ENCODE results near the gene GPX2. TPM values are rescaled to one million over a fixed set of nuclear protein-coding genes. Genes with fewer than 3 reads are reported as not detected.

Gene GPX2

DNA sequence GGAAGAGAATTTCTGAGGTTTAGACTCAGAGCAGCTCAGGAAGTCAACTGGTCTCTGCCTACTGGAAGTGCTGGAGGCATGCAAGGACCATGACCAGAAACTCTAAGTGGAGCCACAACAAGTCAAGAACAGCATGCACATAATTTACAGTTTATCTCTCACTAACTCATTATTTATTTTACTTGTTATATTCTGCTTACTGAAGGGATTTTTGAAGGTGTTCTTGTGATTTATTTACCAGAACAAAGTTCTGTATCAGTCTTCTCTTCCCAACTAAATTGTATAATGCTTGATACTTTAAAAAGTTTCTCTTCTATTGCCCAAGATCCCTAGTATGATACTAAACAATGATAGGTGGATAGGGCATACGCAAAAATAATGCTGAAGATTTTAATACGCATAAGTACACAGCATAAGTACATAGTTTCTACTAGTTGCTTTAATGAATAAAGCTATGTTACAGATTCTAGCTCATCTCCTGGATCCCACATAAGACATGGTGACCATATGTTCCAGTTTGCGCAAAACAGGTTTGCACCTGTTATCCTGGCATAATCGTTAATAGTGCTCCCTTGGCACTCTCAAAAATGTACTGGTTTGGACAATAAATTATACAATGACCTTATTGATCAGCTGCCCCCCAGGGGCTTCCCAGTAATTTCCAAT, 51.2 kb downstream of the GPX2 start:
- Histone ChIP-seq H3K23ac (ENCODE audit: low read length in 2 of 2) (no peak overlapping the region), H3K4me2 (ENCODE audit: low read length, poor library complexity, severe bottlenecking) (no peak overlapping the region), H2BK5ac (ENCODE audit: low read depth, low read length, poor library complexity, severe bottlenecking) (no peak overlapping the region), H3K4ac (ENCODE audit: low read depth in 1 of 2, low read length in 2 of 2) (no peak overlapping the region), H2BK15ac (ENCODE audit: low read depth, poor library complexity, severe bottlenecking) (no peak overlapping the region), H2BK12ac (ENCODE audit: low read length in 2 of 2) (no peak overlapping the region), H3K79me1 (replicated peaks; ENCODE audit: low read length, poor library complexity, severe bottlenecking) (no peaks in the 10 kb centered on the region), H3K18ac (ENCODE audit: low read depth in 1 of 2, low read length in 2 of 2) (no peak overlapping the region), H2AK5ac (ENCODE audit: low read length, severe bottlenecking) (no peak overlapping the region), H2AFZ (ENCODE audit: low read depth, low read length) (no peak overlapping the region), H3K27ac (ENCODE audit: low read length, poor library complexity, severe bottlenecking) (no peak overlapping the region), H3K4me3 (ENCODE audit: insufficient read depth in 1 of 2, low read depth in 1 of 2, low read length in 2 of 2) (no peak overlapping the region), H4K91ac (ENCODE audit: low read length) (no peak overlapping the region), H3K9ac (ENCODE audit: low read length) (no peak overlapping the region), H3K14ac (ENCODE audit: low read length in 2 of 2) (no peak overlapping the region), H3K27me3 (ENCODE audit: control insufficient read depth in 1 of 2, insufficient read depth in 1 of 2, low read length in 2 of 2) (peaks cover 7 to 38% of the 10 kb centered on the region in 2 experiments), H4K8ac (ENCODE audit: low read length) (no peak overlapping the region), H2BK120ac (ENCODE audit: low read depth, low read length) (no peak overlapping the region), H3K36me3 (ENCODE audit: control insufficient read depth in 1 of 2, insufficient read depth in 2 of 2, low read depth in 1 of 2, low read length in 2 of 2) (no peaks in the 10 kb centered on the region), H3K9me3 (ENCODE audit: control insufficient read depth, low read length) (no peaks in the 10 kb centered on the region), H3K4me1 (ENCODE audit: control insufficient read depth, insufficient read depth, low read depth, low read length) (no peaks in the 10 kb centered on the region)
- 89% methylated on average over 3 of the region's 4 CpGs for WGBS
- no peak for DNase-seq

DNA sequence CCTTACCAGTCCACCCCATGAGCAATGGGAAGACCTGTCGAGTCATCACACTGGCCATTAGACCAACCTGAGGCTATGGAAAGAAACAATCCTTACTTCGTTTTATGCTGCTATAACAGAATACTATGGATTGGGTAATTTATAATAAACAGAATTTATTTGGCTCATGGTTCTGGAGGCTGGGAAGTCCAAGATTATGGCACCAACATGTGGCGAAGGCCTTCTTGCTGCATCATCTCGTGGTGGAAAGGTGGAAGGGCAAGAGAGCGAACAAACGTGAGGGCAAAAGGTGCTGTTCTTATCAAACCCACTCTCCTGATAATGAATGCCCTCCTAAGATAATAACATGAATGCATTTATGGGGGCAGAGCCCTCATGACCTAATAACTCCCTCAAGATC, 53.2 kb downstream of the GPX2 start:
- H3K18ac ChIP-seq (ENCODE audit: low read depth in 1 of 2, low read length in 2 of 2), result no peak overlapping the region

More for the DNA sequence above, 53.2 kb downstream of the GPX2 start:
- Histone ChIP-seq H3K9ac (ENCODE audit: low read length) (no peak overlapping the region), H4K91ac (ENCODE audit: low read length) (no peak overlapping the region), H3K79me1 (replicated peaks; ENCODE audit: low read length, poor library complexity, severe bottlenecking) (no peaks in the 10 kb centered on the region), H3K4me2 (ENCODE audit: low read length, poor library complexity, severe bottlenecking) (no peak overlapping the region), H3K27ac (ENCODE audit: low read length, poor library complexity, severe bottlenecking) (no peak overlapping the region), H3K23ac (ENCODE audit: low read length in 2 of 2) (no peak overlapping the region), H3K4me1 (ENCODE audit: control insufficient read depth, insufficient read depth, low read depth, low read length) (no peaks in the 10 kb centered on the region), H3K9me3 (ENCODE audit: control insufficient read depth, low read length) (no peaks in the 10 kb centered on the region), H3K14ac (ENCODE audit: low read length in 2 of 2) (no peak overlapping the region), H3K27me3 (ENCODE audit: control insufficient read depth in 1 of 2, insufficient read depth in 1 of 2, low read length in 2 of 2) (peaks cover 19 to 54% of the 10 kb centered on the region in 2 experiments), H3K36me3 (ENCODE audit: control insufficient read depth in 1 of 2, insufficient read depth in 2 of 2, low read depth in 1 of 2, low read length in 2 of 2) (no peaks in the 10 kb centered on the region), H2BK12ac (ENCODE audit: low read length in 2 of 2) (no peak overlapping the region), H2BK15ac (ENCODE audit: low read depth, poor library complexity, severe bottlenecking) (no peak overlapping the region), H3K4me3 (ENCODE audit: insufficient read depth in 1 of 2, low read depth in 1 of 2, low read length in 2 of 2) (no peak overlapping the region), H2BK5ac (ENCODE audit: low read depth, low read length, poor library complexity, severe bottlenecking) (no peak overlapping the region), H2BK120ac (ENCODE audit: low read depth, low read length) (no peak overlapping the region), H2AK5ac (ENCODE audit: low read length, severe bottlenecking) (no peak overlapping the region), H2AFZ (ENCODE audit: low read depth, low read length) (no peak overlapping the region), H4K8ac (ENCODE audit: low read length) (no peak overlapping the region), H3K4ac (ENCODE audit: low read depth in 1 of 2, low read length in 2 of 2) (no peak overlapping the region)
- DNase-seq, result no peak
- WGBS, result 89% methylated on average over 3 of the region's 6 CpGs

Small RNA genes within 50 kb of the gene (small RNA-seq; reads per million reads assigned to genes)
- gene RPPH1-2P (ENCODE audit: low read depth), result not detected

Measured in mesenchymal stem cell (in vitro differentiated cells and primary cell).